DND-41 (cell line): Measurements from ENCODE around the gene PTDSS2.

Experiments used
- ATAC-seq: fragments of 200-7000 bp; cut with Tn5 transposase; 3 replicates; pipeline ENCODE4 v1.9.1; 2021; ENCODE audit warnings: low read depth; ENCODE audit not compliant: insufficient read depth
- DNase-seq: peaks from one replicate; pipeline ENCODE4 v3.0.0-alpha.2; 2020
- H2AFZ ChIP-seq: 2 replicates; pipeline ENCODE4 v1.6.0; 2012; ENCODE audit warnings: low read depth, low read length
- H3K27ac ChIP-seq: 2 replicates; pipeline ENCODE4 v1.5.1; 2012; ENCODE audit warnings: low read length, inconsistent platforms
- H3K27me3 ChIP-seq: fragments of 200-600 bp; sonication (generic); 2 replicates; pipeline ENCODE4 v1.6.0; 2012; ENCODE audit warnings: low read length, mild to moderate bottlenecking, inconsistent platforms; ENCODE audit not compliant: insufficient read depth, poor library complexity
- H3K36me3 ChIP-seq: 2 replicates; pipeline ENCODE4 v1.5.1; 2012; ENCODE audit warnings: low read length, inconsistent platforms; ENCODE audit not compliant: insufficient read depth
- H3K4me1 ChIP-seq: 2 replicates; pipeline ENCODE4 v1.5.1; 2012; ENCODE audit warnings: mild to moderate bottlenecking, low read length; ENCODE audit not compliant: insufficient read depth
- H3K4me2 ChIP-seq: 2 replicates; pipeline ENCODE4 v1.6.0; 2012; ENCODE audit warnings: mild to moderate bottlenecking, moderate library complexity, low read length, inconsistent platforms; ENCODE audit not compliant: insufficient read depth
- H3K4me3 ChIP-seq, 2 experiments: fragments of 200-600 bp in 1 of 2; shearing (Covaris generic) in 1 of 2; 2 replicates each; pipeline ENCODE4 v1.5.1; 2012 to 2016; ENCODE audit warnings: inconsistent platforms in 2 of 2, low read length in 2 of 2, mild to moderate bottlenecking in 2 of 2, low read depth in 1 of 2, moderate library complexity in 1 of 2
- H3K79me2 ChIP-seq: 2 replicates; pipeline ENCODE4 v1.6.0; 2012; ENCODE audit warnings: low read length, inconsistent platforms; ENCODE audit not compliant: insufficient read depth
- H3K9ac ChIP-seq: 2 replicates; pipeline ENCODE4 v1.6.0; 2012; ENCODE audit warnings: low read depth, mild to moderate bottlenecking, inconsistent platforms, low read length, moderate library complexity
- H3K9me3 ChIP-seq: 2 replicates; pipeline ENCODE4 v1.5.1; 2012; ENCODE audit warnings: low read length, moderate library complexity, mild to moderate bottlenecking, inconsistent platforms; ENCODE audit not compliant: insufficient read depth, severe bottlenecking
- H4K20me1 ChIP-seq: 2 replicates; pipeline ENCODE4 v1.6.0; 2012; ENCODE audit warnings: low read length; ENCODE audit not compliant: insufficient read depth
- EZH2 ChIP-seq: IDR thresholded peaks from 3 replicates; pipeline ENCODE4 v1.6.1; 2012; ENCODE audit warnings: borderline replicate concordance, low read depth, mild to moderate bottlenecking, moderate library complexity, low read length, inconsistent platforms; ENCODE audit not compliant: severe bottlenecking
- TF ChIP-seq, protein P1 (sequence below): IDR thresholded peaks from 2 replicates; pipeline ENCODE4 v1.5.1; 2012; ENCODE audit warnings: borderline replicate concordance, low read length, moderate library complexity, mild to moderate bottlenecking; ENCODE audit not compliant: poor library complexity, severe bottlenecking; ENCODE audit errors: extremely low read depth

PTDSS2 gene

DNA sequence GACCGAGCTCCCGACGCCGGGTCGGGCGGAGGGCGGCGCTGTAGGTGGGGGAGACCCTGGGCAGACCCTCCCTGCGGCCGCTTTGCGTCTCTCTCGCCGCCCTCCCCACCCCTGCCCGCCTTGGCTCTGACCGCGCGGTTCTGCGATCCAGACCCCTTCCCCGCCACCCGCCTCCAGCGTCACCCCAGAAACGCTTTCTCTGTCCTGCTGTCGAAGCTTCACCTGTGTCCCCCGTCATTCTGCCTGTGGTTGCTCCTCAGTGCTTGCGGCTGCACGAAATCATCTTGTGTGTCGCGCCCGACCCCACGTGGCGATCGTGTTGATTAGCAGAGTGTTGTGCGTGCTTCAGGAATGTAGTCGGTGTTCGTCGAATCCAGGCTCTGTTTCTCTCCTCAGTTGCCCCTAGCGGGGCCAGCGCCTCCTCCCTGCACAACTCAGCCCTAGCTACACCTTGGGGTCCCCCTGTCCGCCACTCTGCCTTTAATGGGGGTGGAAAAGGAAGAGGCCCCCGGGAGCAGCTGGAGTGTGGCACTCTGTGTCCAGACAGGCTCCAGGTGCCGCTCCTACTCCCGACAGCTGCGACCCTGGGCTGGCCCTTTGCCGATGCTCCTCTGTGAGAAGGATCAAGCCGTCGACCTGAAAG, 851 bp downstream of the PTDSS2 start:
- Histone ChIP-seq H3K9ac (peak overlapping the region; percentile 85), H3K9me3 (no peaks in the 10 kb centered on the region), H3K36me3 (peaks cover 41% of the 10 kb centered on the region), H3K4me1 (peaks cover 54% of the 10 kb centered on the region), H3K79me2 (peaks cover 73% of the 10 kb centered on the region), H3K27ac (peak overlapping the region; percentile 69; the same call in 1 of the 2 replicates), H2AFZ (peak overlapping the region; percentile 90), H3K4me3 (peak overlapping the region; percentile 72 to 80; a peak in 3 of 4 replicates), H4K20me1 (peaks cover 47% of the 10 kb centered on the region), H3K4me2 (peak overlapping the region; percentile 91), H3K27me3 (no peaks in the 10 kb centered on the region)
- DNase-seq (peak; percentile 76), ATAC-seq (peak; percentile 36)
- TF ChIP-seq EZH2 = no peak
- TF ChIP-seq, protein P1, sequence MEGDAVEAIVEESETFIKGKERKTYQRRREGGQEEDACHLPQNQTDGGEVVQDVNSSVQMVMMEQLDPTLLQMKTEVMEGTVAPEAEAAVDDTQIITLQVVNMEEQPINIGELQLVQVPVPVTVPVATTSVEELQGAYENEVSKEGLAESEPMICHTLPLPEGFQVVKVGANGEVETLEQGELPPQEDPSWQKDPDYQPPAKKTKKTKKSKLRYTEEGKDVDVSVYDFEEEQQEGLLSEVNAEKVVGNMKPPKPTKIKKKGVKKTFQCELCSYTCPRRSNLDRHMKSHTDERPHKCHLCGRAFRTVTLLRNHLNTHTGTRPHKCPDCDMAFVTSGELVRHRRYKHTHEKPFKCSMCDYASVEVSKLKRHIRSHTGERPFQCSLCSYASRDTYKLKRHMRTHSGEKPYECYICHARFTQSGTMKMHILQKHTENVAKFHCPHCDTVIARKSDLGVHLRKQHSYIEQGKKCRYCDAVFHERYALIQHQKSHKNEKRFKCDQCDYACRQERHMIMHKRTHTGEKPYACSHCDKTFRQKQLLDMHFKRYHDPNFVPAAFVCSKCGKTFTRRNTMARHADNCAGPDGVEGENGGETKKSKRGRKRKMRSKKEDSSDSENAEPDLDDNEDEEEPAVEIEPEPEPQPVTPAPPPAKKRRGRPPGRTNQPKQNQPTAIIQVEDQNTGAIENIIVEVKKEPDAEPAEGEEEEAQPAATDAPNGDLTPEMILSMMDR = peak; percentile 75

DNA sequence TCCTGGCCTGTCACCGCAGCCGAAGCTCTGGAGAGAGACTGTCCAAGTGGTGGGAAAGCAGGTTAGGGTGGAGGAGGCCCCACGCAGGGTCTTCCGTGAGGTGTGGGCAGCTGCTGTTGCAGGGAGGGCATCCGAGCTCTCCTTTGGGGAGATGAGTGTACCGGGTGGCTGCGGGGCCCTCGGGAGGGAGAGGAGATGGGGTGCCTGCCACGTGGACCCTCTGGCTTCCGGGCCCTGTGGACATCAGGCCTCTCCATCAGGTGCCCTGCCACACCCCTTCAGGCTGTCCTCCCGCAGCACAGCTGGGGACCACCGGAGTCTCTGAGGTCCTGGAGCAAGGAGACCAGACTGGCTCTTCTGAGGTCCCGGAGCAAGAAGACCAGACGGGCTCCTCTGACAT, 1.7 kb downstream of the PTDSS2 start:
- Histone ChIP-seq H3K9me3 (no peaks in the 10 kb centered on the region), H3K4me3 (peak overlapping the region in 1 of 2 experiments; percentile 72; a peak in 3 of 4 replicates), H3K27ac (no peak overlapping the region), H3K79me2 (peaks cover 81% of the 10 kb centered on the region), H3K4me1 (peaks cover 54% of the 10 kb centered on the region), H3K36me3 (peaks cover 47% of the 10 kb centered on the region), H2AFZ (no peak overlapping the region), H3K4me2 (peak overlapping the region; percentile 91), H4K20me1 (peaks cover 55% of the 10 kb centered on the region), H3K9ac (peak overlapping the region; percentile 85), H3K27me3 (no peaks in the 10 kb centered on the region)
- no peak for ATAC-seq
- TF ChIP-seq EZH2 = no peak
- TF ChIP-seq, protein P1 = no peak
- no peak for DNase-seq

DNA sequence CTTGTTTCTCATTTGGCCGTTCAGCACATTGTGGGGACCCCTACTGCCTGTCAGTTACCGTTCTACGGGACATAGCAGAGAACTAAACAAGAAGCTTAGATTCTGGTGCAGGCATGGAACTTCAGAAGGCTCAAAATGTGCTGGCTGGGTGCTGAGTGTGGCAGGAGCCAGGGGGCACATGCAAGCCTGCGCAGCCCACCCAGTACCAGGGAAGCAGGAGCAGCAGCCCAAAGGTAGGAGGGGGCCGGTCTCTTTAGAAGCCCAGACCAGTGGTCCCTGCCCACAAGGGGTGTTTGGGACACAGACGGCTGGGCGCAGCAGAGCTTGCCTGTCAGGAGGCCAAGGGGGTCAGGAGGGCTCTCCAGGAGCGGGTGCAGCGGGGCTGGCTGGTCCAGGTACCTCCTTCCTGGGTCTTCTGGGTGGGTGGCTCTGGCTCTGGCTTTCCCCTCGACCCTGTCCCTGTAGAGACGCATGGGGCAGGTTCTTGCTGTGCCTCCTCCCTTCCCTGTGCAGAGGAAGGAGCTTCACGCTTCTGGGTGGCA, 2.2 kb downstream of the PTDSS2 start:
- ATAC-seq (no peak), DNase-seq (no peak)
- H3K79me2 ChIP-seq = peaks cover 84% of the 10 kb centered on the region
- TF ChIP-seq, protein P1 = no peak
- no peak for TF ChIP-seq EZH2
- H3K4me1 ChIP-seq = peaks cover 54% of the 10 kb centered on the region
- no peaks in the 10 kb centered on the region for H3K27me3 ChIP-seq
- H3K36me3 ChIP-seq = peaks cover 52% of the 10 kb centered on the region
- H4K20me1 ChIP-seq = peaks cover 58% of the 10 kb centered on the region
- no peak overlapping the region for H2AFZ ChIP-seq
- H3K9ac ChIP-seq = 0 out of 2 replicates have a peak overlapping the region, but pooled peaks have one; percentile 85
- peak overlapping the region in 1 of 2 experiments; percentile 72; a peak in 1 of 4 replicates for H3K4me3 ChIP-seq
- H3K4me2 ChIP-seq = peak overlapping the region; percentile 91; the same call in 1 of the 2 replicates
- no peak overlapping the region for H3K27ac ChIP-seq
- no peaks in the 10 kb centered on the region for H3K9me3 ChIP-seq
